ENCODE results near the gene FLYWCH1.

DNA sequence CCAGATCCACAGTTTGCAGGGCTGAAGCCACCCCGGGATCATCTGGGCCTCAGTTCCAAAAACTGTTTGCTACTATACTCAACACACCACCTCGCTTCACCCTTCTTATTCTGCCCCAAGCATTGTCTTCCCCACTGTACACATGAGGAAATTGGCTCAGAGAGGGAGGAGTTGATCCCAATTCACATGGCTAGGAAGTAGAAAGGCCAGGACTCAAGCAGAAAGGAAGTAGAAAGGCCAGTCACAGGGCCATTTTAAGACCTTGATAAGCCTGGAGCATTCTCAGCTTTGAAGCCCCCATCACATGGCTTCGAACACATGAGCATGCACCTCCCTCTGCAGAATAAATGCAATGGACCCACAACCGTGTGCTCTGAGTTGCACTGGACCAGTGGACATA lies 46.1 kb upstream of the FLYWCH1 start:
- TF ChIP-seq EZH2phosphoT487 (IDR thresholded peaks at IDR 0.05; ENCODE audit: insufficient read depth, low read depth) (no peak), EZH2 (IDR thresholded peaks at IDR 0.05; ENCODE audit: insufficient read depth, poor library complexity, severe bottlenecking) (no peak)

Data from GM23248 (cell line).